GM21367 (cell line): ENCODE measurements around the gene IFFO2.
A peak's percentile ranks its signal among the peaks of the same experiment; 100 is the strongest.

Experiments used
- ATAC-seq: cut with Tn5 transposase; IDR thresholded peaks from one replicate; pipeline ENCODE4 v1.9.1; 2021; ENCODE audit not compliant: unreplicated experiment

The IFFO2 gene

GRCh38 chr1:18956193-18957135 lies at the start of gene IFFO2:
TSS of gene IFFO2 (minus strand) at chr1:18956676. CDS start at chr1:18956332, 344 bp downstream.
- peak; percentile 47 for ATAC-seq

GRCh38 chr1:19006000-19006399 lies 49.5 kb upstream of the IFFO2 start:
- no peak for ATAC-seq

GRCh38 chr1:19003371-19004290 lies 47.2 kb upstream of the IFFO2 start:
- no peak for ATAC-seq

DNA sequence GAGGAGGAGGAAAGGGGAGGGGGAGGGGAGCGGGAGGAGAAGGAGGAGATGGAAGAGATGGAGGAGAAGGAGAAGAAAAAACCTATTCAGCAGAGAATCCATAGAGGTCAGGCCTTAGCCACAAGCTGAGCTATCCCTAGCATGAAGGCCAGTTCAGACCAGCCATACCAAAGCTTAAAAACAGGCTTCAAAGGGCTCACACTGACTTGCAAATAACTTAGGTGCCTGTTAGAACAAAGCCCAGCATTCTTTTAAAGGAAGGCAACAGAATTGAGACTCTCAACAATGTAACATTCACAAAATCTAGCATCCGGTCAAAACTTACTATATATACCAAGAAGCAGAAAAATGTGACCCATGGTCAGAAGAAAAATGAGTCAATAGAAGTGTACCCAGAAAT lies 43.6 kb upstream of the IFFO2 start:
- no peak for ATAC-seq

GRCh38 chr1:18999359-18999758 lies 42.9 kb upstream of the IFFO2 start:
- no peak for ATAC-seq

DNA sequence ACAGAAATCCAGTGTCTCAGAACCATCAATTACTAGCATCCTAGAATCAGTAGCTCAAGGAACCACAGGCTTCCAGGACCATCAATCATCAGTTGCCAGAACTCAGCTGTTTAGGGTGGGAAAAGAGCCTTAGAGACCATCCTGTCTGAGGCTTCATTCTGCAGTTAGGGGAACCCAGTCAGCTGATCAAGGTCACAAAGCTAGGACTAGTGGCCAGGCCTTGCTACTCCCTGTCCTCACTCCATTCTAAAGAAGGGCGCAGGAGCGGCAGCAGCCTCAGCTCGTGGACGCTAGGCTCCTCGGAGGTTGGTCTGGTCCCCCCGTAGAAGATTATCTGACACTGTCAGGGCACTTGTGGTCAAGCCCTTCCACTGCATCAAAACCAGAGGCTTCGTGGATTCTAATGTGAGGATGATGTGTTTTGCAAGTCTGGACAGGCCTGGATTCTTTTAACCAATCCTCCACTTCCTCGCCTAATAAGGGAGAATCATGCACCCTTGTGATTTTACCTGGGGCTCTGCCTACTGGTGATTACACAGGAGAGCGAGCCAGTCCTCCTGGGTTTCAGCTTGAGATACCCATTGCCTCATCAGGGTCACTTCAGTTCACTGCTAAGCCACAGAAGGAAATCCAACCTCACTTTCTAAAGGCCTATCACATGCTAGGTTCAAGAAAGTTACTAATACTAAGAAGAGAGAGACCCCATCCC lies 41.7 kb upstream of the IFFO2 start:
- no peak for ATAC-seq

DNA sequence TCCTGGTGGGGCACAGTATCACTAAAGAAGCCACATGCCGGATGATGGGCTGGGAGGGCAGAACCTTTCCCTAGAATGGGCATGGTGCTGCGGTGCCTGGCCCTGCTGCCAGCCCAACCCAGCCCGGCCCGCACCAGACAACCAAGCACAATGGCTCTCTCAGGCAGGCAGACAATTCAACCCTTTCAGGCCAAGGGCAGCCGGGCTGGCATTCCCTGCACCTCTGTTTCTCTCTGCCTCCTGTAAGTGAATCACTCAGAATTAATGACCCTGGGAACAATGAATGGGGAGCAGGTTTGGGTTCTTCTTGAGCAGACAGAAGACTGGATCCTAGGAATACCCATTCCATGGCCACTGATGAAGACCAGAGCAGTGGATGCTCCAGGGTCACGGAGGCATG lies 41.0 kb upstream of the IFFO2 start:
- ATAC-seq = no peak

DNA sequence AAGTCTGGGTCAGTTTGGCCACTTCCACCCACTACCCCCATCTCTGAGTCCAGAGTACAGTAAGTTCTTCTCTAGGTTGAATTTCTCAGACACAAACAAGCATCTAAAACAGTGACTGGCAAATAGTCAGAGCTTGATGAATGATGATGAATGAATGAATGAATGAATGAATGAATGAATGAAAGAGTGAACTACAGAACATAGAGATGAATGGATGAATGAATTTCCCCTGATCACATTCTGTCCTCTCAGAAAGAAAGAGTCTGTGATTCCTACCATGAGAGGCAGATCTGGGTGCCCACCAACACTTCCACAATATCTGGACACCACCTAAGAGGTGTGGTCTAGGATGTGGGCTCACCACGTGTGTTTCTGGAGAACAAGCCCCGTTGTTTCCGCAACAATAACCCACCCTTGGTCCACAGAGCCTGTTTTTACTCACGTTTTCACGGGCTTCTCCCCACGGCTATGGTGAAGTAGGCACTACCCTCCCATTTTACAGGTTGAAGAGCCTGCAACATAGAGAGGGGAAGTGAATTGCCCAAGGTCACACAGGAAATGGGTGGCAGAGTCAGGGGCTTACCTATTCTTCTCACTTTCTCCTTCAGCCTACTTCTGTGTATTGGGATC lies 40.2 kb upstream of the IFFO2 start:
- no peak for ATAC-seq

DNA sequence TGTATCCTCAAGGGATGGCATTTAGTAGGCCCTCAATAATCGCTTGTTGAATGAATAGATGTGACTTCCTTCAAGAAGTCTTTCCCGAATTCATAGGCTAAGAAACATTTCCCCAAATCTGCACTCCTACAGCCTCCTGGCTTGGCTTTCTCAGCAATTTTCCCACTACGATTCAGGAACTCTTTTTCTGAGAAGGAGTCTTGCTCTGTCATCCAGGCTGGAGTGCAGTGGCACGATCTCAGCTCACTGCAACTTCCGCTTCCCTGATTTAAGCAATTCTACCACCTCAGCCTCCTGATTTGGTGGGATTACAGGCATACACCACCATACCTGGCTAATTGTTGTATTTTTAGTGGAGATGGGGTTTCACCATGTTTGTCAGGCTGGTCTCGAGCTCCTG lies 37.9 kb upstream of the IFFO2 start:
- ATAC-seq = no peak

- no peak for ATAC-seq
These were observed 36.2 kb upstream of the IFFO2 start for GRCh38 chr1:18992646-18993045.

DNA sequence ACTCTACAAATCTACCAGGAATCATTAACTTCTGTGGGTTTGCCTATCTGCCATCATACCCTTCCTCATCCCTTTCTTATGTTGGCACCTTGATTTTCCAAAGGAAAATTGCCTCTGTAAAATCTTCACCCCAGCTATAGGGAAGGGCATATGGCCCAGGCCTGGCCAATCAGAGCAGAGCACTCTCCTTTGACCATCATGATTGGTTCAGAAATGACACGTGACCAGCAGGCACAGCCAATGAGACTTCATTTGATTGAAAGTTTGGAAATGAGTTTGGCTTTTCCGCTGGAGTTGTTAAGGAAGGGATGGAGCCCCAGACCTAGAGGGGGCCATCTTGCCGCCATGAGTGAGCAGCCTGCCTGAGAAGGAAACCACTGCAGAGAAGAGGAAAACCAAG lies 35.1 kb upstream of the IFFO2 start:
- no peak for ATAC-seq

DNA sequence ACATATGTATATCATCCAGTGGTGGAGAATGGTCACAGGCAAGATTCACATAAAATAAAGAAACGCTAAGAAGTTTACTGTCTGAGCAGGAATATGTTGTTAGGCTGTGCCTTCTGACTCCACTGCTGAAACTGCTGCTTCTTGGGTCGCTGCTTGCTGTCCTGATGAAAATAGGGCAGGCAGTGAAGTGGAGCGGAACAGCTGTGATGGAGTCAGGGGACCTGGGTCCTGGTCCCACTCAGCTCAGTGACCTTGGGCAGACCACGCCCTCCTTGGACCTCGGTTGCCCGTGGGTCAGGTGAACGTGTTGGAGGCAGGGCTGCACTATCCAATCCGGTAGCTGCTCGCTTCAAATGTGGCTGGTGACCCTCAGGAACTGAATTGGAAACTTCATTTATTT lies 33.4 kb upstream of the IFFO2 start:
- ATAC-seq = no peak

GRCh38 chr1:18989176-18989799 lies 32.8 kb upstream of the IFFO2 start:
- ATAC-seq = no peak

GRCh38 chr1:18981242-18981641 lies 24.8 kb upstream of the IFFO2 start:
- ATAC-seq = no peak

DNA sequence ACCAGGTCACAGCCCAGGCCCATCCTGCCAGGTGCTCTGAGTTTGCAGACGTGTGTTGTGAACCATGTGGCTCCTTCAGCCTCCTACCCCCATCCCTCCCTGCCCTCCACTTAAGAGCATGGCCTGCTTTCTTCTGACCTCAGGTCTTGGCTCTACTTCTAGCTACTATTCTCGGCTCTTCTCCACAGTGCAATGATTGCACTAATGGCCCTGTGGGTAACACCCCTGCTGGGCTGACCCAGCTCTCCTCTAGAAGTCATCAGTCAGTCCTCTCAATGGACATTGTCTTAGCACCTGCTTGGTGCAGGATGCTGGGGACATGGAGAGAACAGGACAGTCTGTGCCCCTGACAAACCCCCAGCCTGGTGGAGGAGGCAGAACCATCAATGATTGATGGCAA lies 22.2 kb upstream of the IFFO2 start:
- ATAC-seq = no peak

GRCh38 chr1:18977428-18977827 lies 21.0 kb upstream of the IFFO2 start:
- ATAC-seq = no peak

GRCh38 chr1:18976096-18976495 lies 19.6 kb upstream of the IFFO2 start:
- ATAC-seq = no peak

DNA sequence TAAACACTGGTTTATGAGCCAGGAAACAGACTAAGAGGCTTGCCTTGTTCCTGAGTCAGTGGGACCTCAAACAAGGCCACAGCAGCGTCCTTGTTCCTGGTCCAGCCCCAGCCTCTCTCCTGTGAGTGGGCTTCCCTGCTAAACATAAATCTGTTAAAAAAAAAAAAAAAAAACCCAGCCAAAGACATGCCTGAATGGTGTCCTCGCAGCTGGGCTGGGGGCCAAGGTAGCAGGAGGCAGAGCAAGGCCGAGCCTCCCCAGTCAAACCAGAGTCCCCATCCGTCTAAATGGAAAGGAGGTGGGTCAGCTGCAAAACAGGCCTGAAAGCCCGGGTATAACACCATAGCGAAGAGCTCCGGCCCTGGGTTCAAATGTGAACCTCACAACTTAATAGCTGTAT lies 18.1 kb upstream of the IFFO2 start:
- no peak for ATAC-seq

- no peak for ATAC-seq
These were observed 17.5 kb upstream of the IFFO2 start for GRCh38 chr1:18974005-18974404.

- ATAC-seq = no peak
These were observed 17.0 kb upstream of the IFFO2 start for GRCh38 chr1:18973446-18973955.
